GM21390 (cell line): ENCODE data around the gene PHC3.

Experiments
- ATAC-seq: cut with Tn5 transposase; IDR thresholded peaks from one replicate; pipeline ENCODE4 v1.9.1; 2021; ENCODE audit not compliant: unreplicated experiment

The PHC3 gene

GRCh38 chr3:170080605-170081004 is 100.9 kb downstream of the PHC3 start:
- no peak for ATAC-seq

GRCh38 chr3:170079536-170080165 is 101.9 kb downstream of the PHC3 start:
- ATAC-seq: no peak

- no peak for ATAC-seq
These were observed 102.8 kb downstream of the PHC3 start for GRCh38 chr3:170078620-170079281.

GRCh38 chr3:170077361-170077760 is 104.2 kb downstream of the PHC3 start:
- no peak for ATAC-seq

- ATAC-seq: no peak
These were observed 104.8 kb downstream of the PHC3 start for GRCh38 chr3:170076715-170077238.

GRCh38 chr3:170075441-170076091 is 106.0 kb downstream of the PHC3 start:
- ATAC-seq: no peak

GRCh38 chr3:170064108-170064507 is 117.4 kb downstream of the PHC3 start:
- ATAC-seq: no peak

GRCh38 chr3:170063691-170064090 is 117.8 kb downstream of the PHC3 start:
- ATAC-seq: no peak

- ATAC-seq: no peak
These were observed 118.8 kb downstream of the PHC3 start for GRCh38 chr3:170062769-170063168.

GRCh38 chr3:170062068-170062467 is 119.5 kb downstream of the PHC3 start:
- ATAC-seq: no peak

GRCh38 chr3:170059447-170059846 is 122.1 kb downstream of the PHC3 start:
- ATAC-seq: no peak

- ATAC-seq: no peak
These were observed 123.4 kb downstream of the PHC3 start for GRCh38 chr3:170058127-170058526.

GRCh38 chr3:170057550-170057949 is 124.0 kb downstream of the PHC3 start:
- no peak for ATAC-seq

GRCh38 chr3:170056710-170057454 is 124.7 kb downstream of the PHC3 start:
- ATAC-seq: peak; percentile 86

GRCh38 chr3:170055209-170055608 is 126.3 kb downstream of the PHC3 start:
- peak; percentile 66 for ATAC-seq

- no peak for ATAC-seq
These were observed 127.3 kb downstream of the PHC3 start for GRCh38 chr3:170054204-170054603.

GRCh38 chr3:170052398-170052797 is 129.1 kb downstream of the PHC3 start:
- no peak for ATAC-seq

GRCh38 chr3:170050753-170051152 is 130.8 kb downstream of the PHC3 start:
- ATAC-seq: no peak

- ATAC-seq: no peak
These were observed 132.2 kb downstream of the PHC3 start for GRCh38 chr3:170049146-170050000.

GRCh38 chr3:170047133-170047404 is 134.5 kb downstream of the PHC3 start:
- ATAC-seq: no peak
